Neural progenitor cell (in vitro differentiated cells): Measurements from ENCODE around the gene DSCAML1.

Experiments used
- CTCF ChIP-seq: fragments of 200-600 bp; sonication (generic); IDR thresholded peaks from 2 replicates; pipeline ENCODE4 v1.5.1; 2017; ENCODE audit warnings: antibody characterized with exemption, mild to moderate bottlenecking
- EZH2 ChIP-seq: fragments of 200-600 bp; sonication (generic); IDR thresholded peaks from 2 replicates; pipeline ENCODE4 v1.6.1; 2017; ENCODE audit warnings: antibody characterized with exemption, mild to moderate bottlenecking, moderate library complexity
- EZH2phosphoT487 ChIP-seq: fragments of 200-600 bp; sonication (generic); IDR thresholded peaks from 2 replicates; pipeline ENCODE4 v1.6.1; 2017; ENCODE audit warnings: antibody characterized with exemption

- no peak for TF ChIP-seq EZH2
- peak; percentile 42 for TF ChIP-seq CTCF
- no peak for TF ChIP-seq EZH2phosphoT487
Observed at GRCh38 chr11:117618982-117619355, 178.0 kb downstream of the DSCAML1 start.
